Measurements from ENCODE around the gene FKBP8. TPM values are rescaled to one million over a fixed set of nuclear protein-coding genes. Genes with fewer than 3 reads are reported as not detected.

Gene FKBP8
- total RNA-seq, 1 donor: 209 TPM

- H3K4me3 ChIP-seq (ENCODE audit: low read depth, low read length): no peak overlapping the region
- no peak for TF ChIP-seq CTCF (IDR thresholded peaks at IDR 0.05; ENCODE audit: insufficient read depth, low read depth, low read length)
- DNase-seq (ENCODE audit: low read depth): no peak
Measured at GRCh38 chr19:18506101-18506930, 37.1 kb downstream of the FKBP8 start.

- H3K4me3 ChIP-seq (ENCODE audit: low read depth, low read length): no peak overlapping the region
- DNase-seq (ENCODE audit: low read depth): no peak
- no peak for TF ChIP-seq CTCF (IDR thresholded peaks at IDR 0.05; ENCODE audit: insufficient read depth, low read depth, low read length)
Measured at GRCh38 chr19:18504886-18505610, 38.3 kb downstream of the FKBP8 start.

GRCh38 chr19:18503971-18504885 lies 39.1 kb downstream of the FKBP8 start:
- no peak overlapping the region for H3K4me3 ChIP-seq (ENCODE audit: low read depth, low read length)
- DNase-seq (ENCODE audit: low read depth): no peak
- no peak for TF ChIP-seq CTCF (IDR thresholded peaks at IDR 0.05; ENCODE audit: insufficient read depth, low read depth, low read length)

- TF ChIP-seq CTCF (IDR thresholded peaks at IDR 0.05; ENCODE audit: insufficient read depth, low read depth, low read length): no peak
- no peak overlapping the region for H3K4me3 ChIP-seq (ENCODE audit: low read depth, low read length)
- peak; percentile 54 for DNase-seq (ENCODE audit: low read depth)
Measured at GRCh38 chr19:18503337-18503970, 39.9 kb downstream of the FKBP8 start.

- no peak for TF ChIP-seq CTCF (IDR thresholded peaks at IDR 0.05; ENCODE audit: insufficient read depth, low read depth, low read length)
- no peak for DNase-seq (ENCODE audit: low read depth)
- H3K4me3 ChIP-seq (ENCODE audit: low read depth, low read length): no peak overlapping the region
Measured at GRCh38 chr19:18502638-18503294, 40.6 kb downstream of the FKBP8 start.

GRCh38 chr19:18502246-18502637 lies 41.1 kb downstream of the FKBP8 start:
- no peak for DNase-seq (ENCODE audit: low read depth)
- H3K4me3 ChIP-seq (ENCODE audit: low read depth, low read length): no peak overlapping the region
- TF ChIP-seq CTCF (IDR thresholded peaks at IDR 0.05; ENCODE audit: insufficient read depth, low read depth, low read length): no peak

All from fibroblast of villous mesenchyme (primary cell).